Calu3 (cell line): ENCODE measurements around the gene SPNS1. TPM values are rescaled to one million over a fixed set of nuclear protein-coding genes. Genes with fewer than 3 reads are reported as not detected.

Experiments used
- BruUV-seq: library from RNA; stranded (reverse); fragments of 400-500 nt; replicated peaks from 2 replicates; lab custom pipeline; 2021; lab: Mats Ljungman, UMichigan
- CTCF ChIA-PET: fragments of 300-600 bp; sonication (Branson Sonifier 250); formaldehyde crosslinking; loops from one replicate; lab custom pipeline; 2022; ENCODE audit warnings: antibody characterized with exemption; lab: Charles Lee
- DNase-seq: peaks from one replicate; pipeline ENCODE4 v3.0.0; 2022
- H3K27ac Mint-ChIP-seq: one replicate; pipeline ENCODE4 v1.8.0; 2022; ENCODE audit warnings: mixed read lengths; ENCODE audit not compliant: unreplicated experiment
- H3K27me3 Mint-ChIP-seq: one replicate; pipeline ENCODE4 v1.8.0; 2022; ENCODE audit warnings: mixed read lengths; ENCODE audit not compliant: unreplicated experiment
- H3K36me3 Mint-ChIP-seq: one replicate; pipeline ENCODE4 v1.8.0; 2022; ENCODE audit warnings: mild to moderate bottlenecking, moderate library complexity, mixed read lengths; ENCODE audit not compliant: insufficient read depth, unreplicated experiment
- H3K4me1 Mint-ChIP-seq: one replicate; pipeline ENCODE4 v1.8.0; 2022; ENCODE audit warnings: mild to moderate bottlenecking, low read depth, mixed read lengths; ENCODE audit not compliant: unreplicated experiment
- H3K4me3 Mint-ChIP-seq: one replicate; pipeline ENCODE4 v1.8.0; 2022; ENCODE audit warnings: mild to moderate bottlenecking, low read depth, moderate library complexity, mixed read lengths; ENCODE audit not compliant: unreplicated experiment
- H3K9me3 Mint-ChIP-seq: one replicate; pipeline ENCODE4 v1.8.0; 2022; ENCODE audit warnings: low read depth, mixed read lengths; ENCODE audit not compliant: unreplicated experiment
- CTCF ChIP-seq: fragments of 200-600 bp; IDR thresholded peaks from one replicate; pipeline ENCODE4 v1.8.0; 2022; ENCODE audit warnings: antibody characterized with exemption; ENCODE audit not compliant: unreplicated experiment
- intact Hi-C: fragments of 100-400 bp; cut with micrococcal nuclease; formaldehyde crosslinking; loops from one replicate; pipeline ENCODE4 v1.10.0; 2022; ENCODE audit not compliant: unreplicated experiment
- total RNA-seq: library from RNA; stranded (reverse); gene quantifications from 2 replicates; pipeline ENCODE4 v1.2.3, GENCODE V29; 2022

SPNS1 gene
- total RNA-seq, 1 experiment from 2014 or later: 44.8 TPM

- CTCF ChIA-PET: interaction anchor here (0.5 to 0.9 kb wide), 2 partner anchors 12 to 966 kb away, joined by 3 to 4 read pairs; partner anchors contain the start of gene SEZ6L2
- no peaks in the 10 kb centered on the region for H3K9me3 Mint-ChIP-seq
- H3K27me3 Mint-ChIP-seq: peaks cover 43% of the 10 kb centered on the region
- BruUV-seq: no TSS peak
- no peak for DNase-seq
- H3K4me3 Mint-ChIP-seq: no peak overlapping the region
- H3K4me1 Mint-ChIP-seq: no peaks in the 10 kb centered on the region
- peaks cover 4% of the 10 kb centered on the region for H3K36me3 Mint-ChIP-seq
- H3K27ac Mint-ChIP-seq: no peak overlapping the region
- intact Hi-C loops: no loop called here
- no peak for TF ChIP-seq CTCF
These were observed 41.4 kb upstream of the SPNS1 start for GRCh38 chr16:28933171-28933570.

- intact Hi-C loops: no loop called here
- H3K4me3 Mint-ChIP-seq: no peak overlapping the region
- H3K9me3 Mint-ChIP-seq: no peaks in the 10 kb centered on the region
- peaks cover 4% of the 10 kb centered on the region for H3K36me3 Mint-ChIP-seq
- no peaks in the 10 kb centered on the region for H3K4me1 Mint-ChIP-seq
- H3K27me3 Mint-ChIP-seq: peaks cover 55% of the 10 kb centered on the region
- CTCF ChIA-PET: interaction anchor here (0.7 kb wide), 1 partner anchor 11 kb away, joined by 3 read pairs; no protein-coding TSS in a partner anchor
- no peak overlapping the region for H3K27ac Mint-ChIP-seq
- no peak for DNase-seq
- TF ChIP-seq CTCF: no peak
- no TSS peak for BruUV-seq
These were observed 39.2 kb upstream of the SPNS1 start for GRCh38 chr16:28935346-28935745.

- intact Hi-C loops: no loop called here
- CTCF ChIA-PET: no interaction called here
- no peak overlapping the region for H3K27ac Mint-ChIP-seq
- no peak for TF ChIP-seq CTCF
- H3K9me3 Mint-ChIP-seq: no peaks in the 10 kb centered on the region
- H3K4me3 Mint-ChIP-seq: no peak overlapping the region
- peak; percentile 45 for DNase-seq
- peaks cover 4% of the 10 kb centered on the region for H3K36me3 Mint-ChIP-seq
- no TSS peak for BruUV-seq
- no peaks in the 10 kb centered on the region for H3K4me1 Mint-ChIP-seq
- H3K27me3 Mint-ChIP-seq: peaks cover 55% of the 10 kb centered on the region
These were observed 38.4 kb upstream of the SPNS1 start for GRCh38 chr16:28935924-28936783.

GRCh38 chr16:28936784-28937155 lies 37.8 kb upstream of the SPNS1 start:
- TF ChIP-seq CTCF: no peak
- Mint-ChIP-seq H3K27me3 (peaks cover 55% of the 10 kb centered on the region), H3K4me1 (no peaks in the 10 kb centered on the region), H3K4me3 (no peak overlapping the region), H3K9me3 (no peaks in the 10 kb centered on the region), H3K27ac (no peak overlapping the region), H3K36me3 (peaks cover 4% of the 10 kb centered on the region)
- no TSS peak for BruUV-seq
- CTCF ChIA-PET: no interaction called here
- intact Hi-C loops: no loop called here
- no peak for DNase-seq
